Measurements from ENCODE around the gene LFNG.

The LFNG gene

DNA sequence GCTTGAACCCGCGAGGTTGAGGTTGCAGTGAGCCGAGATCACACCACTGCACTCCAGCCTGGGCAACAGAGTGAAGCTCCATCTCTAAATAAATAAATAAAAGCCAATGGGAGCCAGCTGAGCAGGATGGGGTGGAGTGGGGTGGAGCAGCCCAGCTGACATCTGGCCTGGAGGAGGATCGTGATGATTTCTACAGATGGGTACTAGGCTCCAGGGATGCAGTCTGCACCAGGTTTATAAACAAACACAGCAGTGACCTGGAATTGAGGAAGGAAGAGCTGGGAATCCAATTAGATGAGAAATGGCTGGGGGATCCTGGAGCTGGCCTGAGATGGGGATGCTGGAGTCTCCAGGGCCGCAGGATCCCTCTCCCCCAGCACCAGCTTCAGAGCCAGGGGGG lies 36.1 kb upstream of the LFNG start:
- TF ChIP-seq REST (IDR thresholded peaks at IDR 0.05; ENCODE audit: insufficient read depth in 1 of 2, low read depth in 2 of 2, low read length in 2 of 2) (no peak), SIN3A (IDR thresholded peaks at IDR 0.05; ENCODE audit: borderline replicate concordance, insufficient read depth, low read length) (no peak), TAF1 (IDR thresholded peaks at IDR 0.05; ENCODE audit: borderline replicate concordance, insufficient read depth, low read length) (no peak), FOXP2 (optimal IDR thresholded peaks at IDR 0.05; ENCODE audit: borderline replicate concordance, extremely low read depth, extremely low read length, insufficient read depth) (no peak), POLR2AphosphoS5 (IDR thresholded peaks at IDR 0.05; ENCODE audit: low read depth, low read length) (no peak)

DNA sequence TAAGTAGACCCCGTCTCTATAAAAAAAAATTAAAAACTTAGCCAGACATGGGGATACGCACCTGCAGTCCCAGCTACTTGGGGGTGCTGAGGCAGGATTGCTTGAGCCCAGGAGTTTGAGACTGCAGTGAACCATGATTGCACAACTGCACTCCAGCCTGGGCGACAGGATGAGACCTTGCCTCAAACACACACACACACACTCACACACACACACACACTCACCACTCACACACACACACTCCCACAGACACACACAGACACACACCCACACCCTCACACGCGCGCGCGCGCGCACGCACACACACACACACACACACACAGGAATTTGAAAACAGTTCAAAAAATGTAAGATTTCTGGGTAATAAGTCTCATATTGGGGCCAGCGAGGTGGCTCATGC lies 34.7 kb upstream of the LFNG start:
- TF ChIP-seq TAF1 (IDR thresholded peaks at IDR 0.05; ENCODE audit: borderline replicate concordance, insufficient read depth, low read length) (no peak), SIN3A (IDR thresholded peaks at IDR 0.05; ENCODE audit: borderline replicate concordance, insufficient read depth, low read length) (no peak), REST (IDR thresholded peaks at IDR 0.05; ENCODE audit: insufficient read depth in 1 of 2, low read depth in 2 of 2, low read length in 2 of 2) (no peak), POLR2AphosphoS5 (IDR thresholded peaks at IDR 0.05; ENCODE audit: low read depth, low read length) (no peak), FOXP2 (optimal IDR thresholded peaks at IDR 0.05; ENCODE audit: borderline replicate concordance, extremely low read depth, extremely low read length, insufficient read depth) (no peak)

- TF ChIP-seq POLR2AphosphoS5 (IDR thresholded peaks at IDR 0.05; ENCODE audit: low read depth, low read length) (no peak), REST (IDR thresholded peaks at IDR 0.05; ENCODE audit: insufficient read depth in 1 of 2, low read depth in 2 of 2, low read length in 2 of 2) (no peak)
Measured at GRCh38 chr7:2487586-2488271, 31.8 kb upstream of the LFNG start.

- no peak for TF ChIP-seq POLR2AphosphoS5 (IDR thresholded peaks at IDR 0.05; ENCODE audit: low read depth, low read length)
- TF ChIP-seq SIN3A (IDR thresholded peaks at IDR 0.05; ENCODE audit: borderline replicate concordance, insufficient read depth, low read length), result no peak
- no peak for TF ChIP-seq TAF1 (IDR thresholded peaks at IDR 0.05; ENCODE audit: borderline replicate concordance, insufficient read depth, low read length)
- TF ChIP-seq FOXP2 (optimal IDR thresholded peaks at IDR 0.05; ENCODE audit: borderline replicate concordance, extremely low read depth, extremely low read length, insufficient read depth), result no peak
- no peak for TF ChIP-seq REST (IDR thresholded peaks at IDR 0.05; ENCODE audit: insufficient read depth in 1 of 2, low read depth in 2 of 2, low read length in 2 of 2)
Measured at GRCh38 chr7:2488272-2488645, 31.3 kb upstream of the LFNG start.

- no peak for TF ChIP-seq REST (IDR thresholded peaks at IDR 0.05; ENCODE audit: insufficient read depth in 1 of 2, low read depth in 2 of 2, low read length in 2 of 2)
- TF ChIP-seq TAF1 (IDR thresholded peaks at IDR 0.05; ENCODE audit: borderline replicate concordance, insufficient read depth, low read length), result no peak
- no peak for TF ChIP-seq SIN3A (IDR thresholded peaks at IDR 0.05; ENCODE audit: borderline replicate concordance, insufficient read depth, low read length)
Measured at GRCh38 chr7:2488681-2489080, 30.9 kb upstream of the LFNG start.
